ENCODE results near the gene MED27.
A peak's percentile ranks its signal among the peaks of the same experiment; 100 is the strongest.

- TF ChIP-seq CTCF (IDR thresholded peaks at IDR 0.05; ENCODE audit: insufficient read depth, low read length): no peak
- peak; percentile 76 for TF ChIP-seq REST (IDR thresholded peaks at IDR 0.05; ENCODE audit: insufficient replicate concordance, low read depth)
These were observed 205.2 kb downstream of the MED27 start for GRCh38 chr9:131874447-131874846.

All from HL-60 (cell line).